H1 (cell line): ENCODE measurements around the gene SEC16A. TPM values are rescaled to one million over a fixed set of nuclear protein-coding genes. Genes with fewer than 3 reads are reported as not detected.

ENCODE experiments used
- CTCF ChIA-PET: fragments of 300-600 bp; sonication (Branson Sonifier 250); formaldehyde crosslinking; loops from one replicate; lab custom pipeline; 2021; ENCODE audit not compliant: partially characterized antibody; lab: Charles Lee
- POLR2A ChIA-PET: fragments of 300-600 bp; sonication (Branson Sonifier 250); formaldehyde crosslinking; loops from one replicate; lab custom pipeline; 2021; ENCODE audit warnings: inconsistent platforms; ENCODE audit not compliant: partially characterized antibody; lab: Charles Lee
- DNase-seq, 2 experiments: peaks; one replicate each; pipeline versions ENCODE4 v3.0.0 to v3.0.0-alpha.2; 2010 to 2022; ENCODE audit warnings: low spot score in 2 of 2, low read depth in 1 of 2, mixed read lengths in 1 of 2
- FAIRE-seq: peaks from 2 replicates; lab custom pipeline; 2011; peaks lifted over from hg19 to GRCh38; lab: Jason Lieb, UNC
- H2AFZ ChIP-seq: 2 replicates; pipeline ENCODE4 v1.8.1; 2012; ENCODE audit warnings: low read length, inconsistent platforms
- H2AK5ac ChIP-seq: 2 replicates; pipeline ENCODE4 v1.6.1; 2013; ENCODE audit warnings: low read depth, low read length
- H2BK120ac ChIP-seq: replicated peaks from 2 replicates; pipeline ENCODE3; 2013; ENCODE audit warnings: low read depth, low read length, inconsistent platforms
- H2BK12ac ChIP-seq: 2 replicates; pipeline ENCODE4 v1.6.1; 2013; ENCODE audit warnings: low read depth, low read length
- H2BK15ac ChIP-seq: 2 replicates; pipeline ENCODE4 v1.6.1; 2013; ENCODE audit warnings: low read length
- H2BK20ac ChIP-seq: 2 replicates; pipeline ENCODE4 v1.6.1; 2013; ENCODE audit warnings: low read length
- H2BK5ac ChIP-seq: 2 replicates; pipeline ENCODE4 v1.6.1; 2013; ENCODE audit warnings: low read depth, low read length
- H3K14ac ChIP-seq: 2 replicates; pipeline ENCODE4 v1.6.1; 2013; ENCODE audit warnings: inconsistent platforms; ENCODE audit not compliant: insufficient read length
- H3K18ac ChIP-seq: 2 replicates; pipeline ENCODE4 v1.6.1; 2013; ENCODE audit warnings: low read length; ENCODE audit errors: extremely low read depth
- H3K23ac ChIP-seq: 2 replicates; pipeline ENCODE4 v1.6.1; 2013; ENCODE audit warnings: inconsistent platforms; ENCODE audit not compliant: insufficient read length
- H3K23me2 ChIP-seq: 2 replicates; pipeline ENCODE4 v1.6.1; 2013; ENCODE audit warnings: low read depth, low read length
- H3K27ac ChIP-seq: 2 replicates; pipeline ENCODE4 v1.6.1; 2011; ENCODE audit warnings: low read depth, low read length, inconsistent platforms
- H3K27me3 ChIP-seq, 4 experiments: replicated peaks in 1 of 4; 1 replicate in 1 of 4; 2 replicates in 3 of 4; pipeline versions ENCODE4 v1.6.1 to v1.8.1; 2011 to 2013; ENCODE audit warnings: low read length in 3 of 4, mild to moderate bottlenecking in 3 of 4, inconsistent platforms in 2 of 4, mixed read lengths in 2 of 4, moderate library complexity in 1 of 4; ENCODE audit not compliant: control insufficient read depth in 3 of 4, insufficient read depth in 3 of 4; ENCODE audit errors: extremely low read depth in 1 of 4
- H3K36me3 ChIP-seq, 4 experiments: 2 replicates each; pipeline versions ENCODE4 v1.6.1 to v1.8.1; 2011 to 2013; ENCODE audit warnings: mild to moderate bottlenecking in 4 of 4, low read length in 3 of 4, moderate library complexity in 2 of 4, control low read depth in 1 of 4, inconsistent platforms in 1 of 4; ENCODE audit not compliant: insufficient read depth in 4 of 4, control insufficient read depth in 2 of 4
- H3K4ac ChIP-seq: replicated peaks from 2 replicates; pipeline ENCODE3; 2013; ENCODE audit warnings: low read length, low read depth, mixed read lengths, inconsistent platforms; ENCODE audit not compliant: insufficient read length
- H3K4me1 ChIP-seq, 4 experiments: replicated peaks in 1 of 4; 1 replicate in 1 of 4; 2 replicates in 3 of 4; pipeline versions ENCODE4 v1.6.1 to v1.8.1; 2011 to 2013; ENCODE audit warnings: low read length in 3 of 4, inconsistent platforms in 2 of 4, mixed read lengths in 1 of 4; ENCODE audit not compliant: insufficient read depth in 4 of 4, control insufficient read depth in 3 of 4
- H3K4me2 ChIP-seq, 2 experiments: 2 replicates each; pipeline versions ENCODE4 v1.6.1 to v1.8.1; 2011 to 2013; ENCODE audit warnings: low read depth in 2 of 2, low read length in 2 of 2, control low read depth in 1 of 2, inconsistent platforms in 1 of 2, mild to moderate bottlenecking in 1 of 2; ENCODE audit not compliant: insufficient read depth in 1 of 2
- H3K4me3 ChIP-seq, 4 experiments: fragments of 200-600, 300-600 bp in 1 of 4; sonication (generic), shearing (Covaris generic), sonication (Bioruptor Twin) in 1 of 4; 2 replicates each; pipeline versions ENCODE4 v1.5.1 to v1.8.1; 2011 to 2016; ENCODE audit warnings: low read length in 4 of 4, low read depth in 3 of 4, control low read depth in 2 of 4, inconsistent platforms in 2 of 4, mild to moderate bottlenecking in 2 of 4, mixed read lengths in 1 of 4, moderate library complexity in 1 of 4; ENCODE audit not compliant: insufficient read depth in 2 of 4; ENCODE audit errors: extremely low read depth in 1 of 4
- H3K56ac ChIP-seq: replicated peaks from 2 replicates; pipeline ENCODE3; 2013; ENCODE audit warnings: low read depth, mild to moderate bottlenecking, mixed read lengths, low read length, inconsistent platforms; ENCODE audit not compliant: insufficient read length
- H3K79me1 ChIP-seq: 2 replicates; pipeline ENCODE4 v1.6.1; 2013; ENCODE audit warnings: low read depth, low read length, control low read depth
- H3K79me2 ChIP-seq, 2 experiments: 2 replicates each; pipeline versions ENCODE4 v1.6.1 to v1.8.1; 2012 to 2013; ENCODE audit warnings: low read length in 2 of 2, mild to moderate bottlenecking in 2 of 2, inconsistent platforms in 1 of 2; ENCODE audit not compliant: insufficient read depth in 2 of 2, control insufficient read depth in 1 of 2
- H3K9ac ChIP-seq, 4 experiments: replicated peaks in 1 of 4; 1 replicate in 1 of 4; 2 replicates in 3 of 4; pipeline versions ENCODE4 v1.6.1 to v1.8.1; 2011 to 2013; ENCODE audit warnings: low read depth in 3 of 4, low read length in 3 of 4, control low read depth in 2 of 4, mild to moderate bottlenecking in 2 of 4, moderate library complexity in 2 of 4, inconsistent platforms in 1 of 4; ENCODE audit errors: extremely low read depth in 1 of 4
- H3K9me3 ChIP-seq, 2 experiments: 2 replicates each; pipeline versions ENCODE4 v1.6.1 to v1.8.1; 2012 to 2013; ENCODE audit warnings: mild to moderate bottlenecking in 2 of 2, moderate library complexity in 2 of 2, control low read depth in 1 of 2, inconsistent platforms in 1 of 2, low read depth in 1 of 2, low read length in 1 of 2, mixed read lengths in 1 of 2; ENCODE audit not compliant: insufficient read depth in 2 of 2
- H4K20me1 ChIP-seq, 2 experiments: replicated peaks in 1 of 2; 2 replicates each; pipeline versions ENCODE3 to v1.8.1; 2011 to 2013; ENCODE audit warnings: inconsistent platforms in 2 of 2, low read length in 2 of 2, mild to moderate bottlenecking in 1 of 2; ENCODE audit not compliant: insufficient read depth in 2 of 2, control insufficient read depth in 1 of 2
- H4K5ac ChIP-seq: 2 replicates; pipeline ENCODE4 v1.6.1; 2013; ENCODE audit warnings: low read length, low read depth, mixed read lengths, inconsistent platforms; ENCODE audit not compliant: insufficient read length
- H4K8ac ChIP-seq: 2 replicates; pipeline ENCODE4 v1.8.0; 2013; ENCODE audit warnings: mild to moderate bottlenecking, moderate library complexity, low read length, inconsistent platforms; ENCODE audit not compliant: insufficient read depth; ENCODE audit errors: extremely low read depth
- H4K91ac ChIP-seq: replicated peaks from 2 replicates; pipeline ENCODE3; 2013; ENCODE audit warnings: low read length, mixed read lengths, inconsistent platforms; ENCODE audit not compliant: insufficient read length
- ASH2L ChIP-seq: fragments of 200-600, 300-600 bp; sonication (generic); IDR thresholded peaks from one replicate; pipeline ENCODE4 v1.7.1; 2017; ENCODE audit warnings: low read length
- BACH1 ChIP-seq: IDR thresholded peaks from 2 replicates; pipeline ENCODE4 v1.6.1; 2012; ENCODE audit warnings: low read length, improper control_type of control experiment
- JUN ChIP-seq: IDR thresholded peaks from 2 replicates; pipeline ENCODE4 v1.6.1; 2011; ENCODE audit warnings: low read depth, mild to moderate bottlenecking, improper control_type of control experiment, low read length
- PHF8 ChIP-seq: fragments of 200-600 bp; sonication (generic); conservative IDR thresholded peaks from 2 replicates; pipeline ENCODE4 v1.7.1; 2012; ENCODE audit warnings: low read depth, mild to moderate bottlenecking, inconsistent platforms, low read length, moderate library complexity
- POLR2AphosphoS5 ChIP-seq: IDR thresholded peaks from 2 replicates; pipeline ENCODE4 v1.6.1; 2011; ENCODE audit warnings: low read depth, low read length
- RFX5 ChIP-seq: IDR thresholded peaks from 2 replicates; pipeline ENCODE4 v1.6.1; 2011; ENCODE audit warnings: low read depth, low read length, improper control_type of control experiment, borderline replicate concordance
- SIN3A ChIP-seq, 2 experiments: IDR thresholded peaks in 1 of 2; conservative IDR thresholded peaks in 1 of 2; 2 replicates each; pipeline ENCODE4 v1.6.1; 2011 to 2012; ENCODE audit warnings: low read length in 2 of 2, improper control_type of control experiment in 1 of 2, low read depth in 1 of 2, mild to moderate bottlenecking in 1 of 2
- SIX5 ChIP-seq: IDR thresholded peaks from 2 replicates; pipeline ENCODE4 v1.6.1; 2011; ENCODE audit warnings: mild to moderate bottlenecking, low read depth, low read length
- SP2 ChIP-seq: IDR thresholded peaks from 2 replicates; pipeline ENCODE4 v1.6.1; 2012; ENCODE audit warnings: mild to moderate bottlenecking, low read length, inconsistent platforms
- SUZ12 ChIP-seq: fragments of 200-600 bp; sonication (generic); IDR thresholded peaks from 2 replicates; pipeline ENCODE4 v1.6.1; 2012; ENCODE audit warnings: mild to moderate bottlenecking, inconsistent platforms, low read length, moderate library complexity, mixed read lengths
- TEAD4 ChIP-seq: IDR thresholded peaks from 2 replicates; pipeline ENCODE4 v1.6.1; 2012; ENCODE audit warnings: low read depth, low read length, inconsistent platforms, mixed read lengths
- WGBS, 2 experiments: shearing (Covaris generic) in 1 of 2; methylation state at CpG; one replicate each; pipeline versions ENCODE4 v1.1.6 to v1.1.7; 2013 to 2015; ENCODE audit warnings: low lambda C conversion rate in 2 of 2, mixed read lengths in 2 of 2, inconsistent platforms in 1 of 2, low coverage in 1 of 2, missing lambda C conversion rate in 1 of 2; ENCODE audit not compliant: insufficient replicate concordance in 2 of 2, insufficient coverage in 1 of 2, insufficient read length in 1 of 2; ENCODE audit errors: extremely low coverage in 1 of 2, missing lambda C conversion rate in 1 of 2; 5-methylcytosine and 5-hydroxymethylcytosine counted together
- polyA plus RNA-seq, 7 experiments: library from polyadenylated mRNA; depleted of rRNA in 3 of 7; stranded (reverse) in 5 of 7; unstranded in 2 of 7; fragments of >200 nt in 5 of 7; fragments of 200-250 nt in 2 of 7; gene quantifications; 1 replicate in 5 of 7; 2 replicates in 1 of 7; 4 replicates in 1 of 7; pipeline versions ENCODE4 v1.2.1 to v1.2.3, GENCODE V29; 2011 to 2013; ENCODE audit warnings: missing spikeins in 2 of 7, mixed read lengths in 2 of 7
- total RNA-seq: library from RNA; stranded (reverse); fragmentation: NEBNext Ultra II Directional; extraction: Animal tissue kit (Norgen Biotek cat#: 25700); gene quantifications from 2 replicates; pipeline ENCODE4 v1.2.1, GENCODE V29; 2021
- TF ChIP-seq, protein P1 (sequence below), 3 experiments: IDR thresholded peaks; 1 replicate in 2 of 3; 2 replicates in 1 of 3; pipeline versions ENCODE4 v1.5.1 to v1.6.1; 2011; ENCODE audit warnings: low read length in 3 of 3, mild to moderate bottlenecking in 3 of 3, inconsistent platforms in 2 of 3, low read depth in 1 of 3, moderate library complexity in 1 of 3; ENCODE audit not compliant: insufficient read depth in 1 of 3; ENCODE audit errors: control extremely low read depth in 1 of 3

Gene SEC16A
- total and polyA plus RNA-seq, 2 of the 8 experiments (the other 6 are each of a cell fraction or from before 2014, with no cell fraction given), result 21.6 to 49.0 TPM

- Histone ChIP-seq H3K4me2 (no peak overlapping the region), H3K18ac (no peak overlapping the region), H3K36me3 (peaks cover 14 to 88% (median 40%) of the 10 kb centered on the region in 4 experiments; a peak in 7 of 8 replicates), H3K4ac (no peak overlapping the region), H3K56ac (no peak overlapping the region), H3K4me3 (no peak overlapping the region), H2BK15ac (no peak overlapping the region), H4K20me1 (peaks cover 0 to 24% of the 10 kb centered on the region in 2 experiments), H3K9me3 (no peaks in the 10 kb centered on the region), H3K23me2 (no peaks in the 10 kb centered on the region), H2AFZ (no peak overlapping the region), H2BK120ac (no peak overlapping the region), H3K27me3 (no peaks in the 10 kb centered on the region), H3K23ac (no peak overlapping the region), H3K9ac (no peak overlapping the region), H2BK12ac (no peak overlapping the region), H3K79me2 (no peaks in the 10 kb centered on the region), H2AK5ac (no peak overlapping the region), H3K27ac (no peak overlapping the region), H3K14ac (no peak overlapping the region), H2BK5ac (no peak overlapping the region), H4K5ac (no peak overlapping the region), H4K91ac (no peak overlapping the region), H4K8ac (no peak overlapping the region), H2BK20ac (no peak overlapping the region), H3K79me1 (no peaks in the 10 kb centered on the region), H3K4me1 (no peaks in the 10 kb centered on the region)
- CTCF ChIA-PET, result interaction anchor here (4.8 kb wide), 1 partner anchor 14 kb away, joined by 47 read pairs; no protein-coding TSS in a partner anchor
- DNase-seq (no peak), FAIRE-seq (no peak)
- POLR2A ChIA-PET, result interaction anchor here (1.0 kb wide), 2 partner anchors 9 to 18 kb away, joined by 3 read pairs; no protein-coding TSS in a partner anchor
- WGBS, 2 experiments, result 98% methylated on average over 23 of the region's 23 CpGs; no CpG with 5 or more reads in 1 of the 2 experiments
- TF ChIP-seq BACH1 (no peak), RFX5 (no peak), POLR2AphosphoS5 (no peak), PHF8 (no peak), ASH2L (no peak), JUN (no peak), TEAD4 (no peak), SIX5 (no peak), SUZ12 (no peak), SIN3A (conservative IDR thresholded peaks at IDR 0.05 in 1 of 2, IDR thresholded peaks at IDR 0.05 in 1 of 2; ENCODE audit: low read depth in 1 of 2, low read length in 2 of 2) (no peak), SP2 (no peak)
- TF ChIP-seq, protein P1, sequence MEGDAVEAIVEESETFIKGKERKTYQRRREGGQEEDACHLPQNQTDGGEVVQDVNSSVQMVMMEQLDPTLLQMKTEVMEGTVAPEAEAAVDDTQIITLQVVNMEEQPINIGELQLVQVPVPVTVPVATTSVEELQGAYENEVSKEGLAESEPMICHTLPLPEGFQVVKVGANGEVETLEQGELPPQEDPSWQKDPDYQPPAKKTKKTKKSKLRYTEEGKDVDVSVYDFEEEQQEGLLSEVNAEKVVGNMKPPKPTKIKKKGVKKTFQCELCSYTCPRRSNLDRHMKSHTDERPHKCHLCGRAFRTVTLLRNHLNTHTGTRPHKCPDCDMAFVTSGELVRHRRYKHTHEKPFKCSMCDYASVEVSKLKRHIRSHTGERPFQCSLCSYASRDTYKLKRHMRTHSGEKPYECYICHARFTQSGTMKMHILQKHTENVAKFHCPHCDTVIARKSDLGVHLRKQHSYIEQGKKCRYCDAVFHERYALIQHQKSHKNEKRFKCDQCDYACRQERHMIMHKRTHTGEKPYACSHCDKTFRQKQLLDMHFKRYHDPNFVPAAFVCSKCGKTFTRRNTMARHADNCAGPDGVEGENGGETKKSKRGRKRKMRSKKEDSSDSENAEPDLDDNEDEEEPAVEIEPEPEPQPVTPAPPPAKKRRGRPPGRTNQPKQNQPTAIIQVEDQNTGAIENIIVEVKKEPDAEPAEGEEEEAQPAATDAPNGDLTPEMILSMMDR (IDR thresholded peaks at IDR 0.05; ENCODE audit: control extremely low read depth in 1 of 3, insufficient read depth in 1 of 3, low read depth in 1 of 3, low read length in 3 of 3), result no peak
These were observed 18.8 kb upstream of the SEC16A start for GRCh38 chr9:136501686-136502085.
